HCT116 (cell line): Measurements from ENCODE around the gene ZNF160. TPM values are rescaled to one million over a fixed set of nuclear protein-coding genes. Genes with fewer than 3 reads are reported as not detected.

Source experiments
- ATAC-seq: fragments of 200-7000 bp; cut with Tn5 transposase; 2 replicates; pipeline ENCODE4 v1.9.1; 2020; ENCODE audit warnings: mild to moderate bottlenecking, moderate library complexity
- BruUV-seq: library from RNA; stranded (reverse); fragments of 400-500 nt; replicated peaks from 2 replicates; lab custom pipeline; 2021; lab: Mats Ljungman, UMichigan
- CTCF ChIA-PET: fragments of 300-600 bp; sonication (Branson Sonifier 250); formaldehyde crosslinking; loops from one replicate; lab custom pipeline; 2021; ENCODE audit warnings: antibody characterized with exemption; lab: Charles Lee
- POLR2A ChIA-PET: fragments of 300-600, 350-600 bp; sonication (Branson Sonifier 250); formaldehyde crosslinking; loops from one replicate; lab custom pipeline; 2021; ENCODE audit warnings: antibody characterized with exemption; lab: Charles Lee
- RAD21 ChIA-PET, 2 experiments: fragments of 300-600 bp; sonication (Branson Sonifier 250); formaldehyde crosslinking; loops; one replicate each; lab custom pipeline; 2023; ENCODE audit warnings: low total read pairs in 2 of 2; ENCODE audit not compliant: uncharacterized antibody in 2 of 2, unreplicated experiment in 2 of 2, low non-redundant PET in 1 of 2; lab: Charles Lee
- DNase-seq: peaks from one replicate; pipeline ENCODE4 v3.0.0-alpha.2; 2010; ENCODE audit warnings: low read depth, low spot score
- H2AFZ ChIP-seq: fragments of 200-600 bp; shearing (Covaris generic), sonication (generic); 2 replicates; pipeline ENCODE4 v1.6.1; 2017; ENCODE audit warnings: low read depth, mixed run types, mixed read lengths, antibody characterized with exemption, low read length; ENCODE audit not compliant: poor library complexity, severe bottlenecking
- H3K27ac ChIP-seq: 2 replicates; pipeline ENCODE4 v1.5.1; 2012; ENCODE audit warnings: low read depth, low read length
- H3K27me3 ChIP-seq: fragments of 200-600 bp; sonication (generic); 2 replicates; pipeline ENCODE4 v1.6.1; 2016; ENCODE audit warnings: mixed run types, low read length, mixed read lengths; ENCODE audit not compliant: insufficient read depth
- H3K36me3 ChIP-seq, 2 experiments: fragments of 200-500 bp in 1 of 2; fragments of 200-600 bp in 1 of 2; sonication (Bioruptor generic) in 1 of 2; sonication (generic) in 1 of 2; 2 replicates each; pipeline versions ENCODE4 v1.5.1 to v1.6.1; 2014 to 2016; ENCODE audit warnings: low read length in 2 of 2, inconsistent platforms in 1 of 2, mixed read lengths in 1 of 2, mixed run types in 1 of 2; ENCODE audit not compliant: insufficient read depth in 2 of 2, control insufficient read depth in 1 of 2
- H3K4me1 ChIP-seq, 2 experiments: fragments of 200-600 bp in 1 of 2; sonication (generic) in 1 of 2; 2 replicates each; pipeline versions ENCODE4 v1.5.1 to v1.6.1; 2012 to 2017; ENCODE audit warnings: low read length in 2 of 2, inconsistent platforms in 1 of 2, mild to moderate bottlenecking in 1 of 2, mixed read lengths in 1 of 2, mixed run types in 1 of 2, moderate library complexity in 1 of 2; ENCODE audit not compliant: insufficient read depth in 2 of 2, control insufficient read depth in 1 of 2
- H3K4me2 ChIP-seq: fragments of 200-600 bp; sonication (generic); 2 replicates; pipeline ENCODE4 v1.6.1; 2017; ENCODE audit warnings: mixed run types, low read length, mixed read lengths
- H3K4me3 ChIP-seq, 2 experiments: fragments of 200-600 bp in 1 of 2; sonication (generic) in 1 of 2; replicated peaks in 1 of 2; 2 replicates each; pipeline ENCODE4 v1.5.1; 2011 to 2016; ENCODE audit warnings: low read length in 2 of 2, control low read depth in 1 of 2, low read depth in 1 of 2, mild to moderate bottlenecking in 1 of 2, mixed read lengths in 1 of 2, mixed run types in 1 of 2
- H3K79me2 ChIP-seq: fragments of 200-600 bp; sonication (generic); 2 replicates; pipeline ENCODE4 v1.6.1; 2017; ENCODE audit warnings: mild to moderate bottlenecking, mixed run types, low read length, moderate library complexity, mixed read lengths; ENCODE audit not compliant: insufficient read depth
- H3K9ac ChIP-seq: fragments of 200-600 bp; sonication (generic); 2 replicates; pipeline ENCODE4 v1.6.1; 2016; ENCODE audit warnings: low read length, mixed read lengths
- H3K9me2 ChIP-seq: fragments of 200-600 bp; sonication (generic), shearing (Covaris generic); 2 replicates; pipeline ENCODE4 v1.6.1; 2017; ENCODE audit warnings: mixed run types, mild to moderate bottlenecking, moderate library complexity; ENCODE audit not compliant: insufficient read depth
- H3K9me3 ChIP-seq, 2 experiments: fragments of 200-500 bp in 1 of 2; fragments of 200-600 bp in 1 of 2; sonication (Bioruptor generic) in 1 of 2; sonication (generic) in 1 of 2; 2 replicates each; pipeline ENCODE4 v1.6.1; 2014 to 2017; ENCODE audit warnings: low read length in 2 of 2, mixed read lengths in 2 of 2, inconsistent platforms in 1 of 2, low read depth in 1 of 2, mild to moderate bottlenecking in 1 of 2, mixed run types in 1 of 2, moderate library complexity in 1 of 2; ENCODE audit not compliant: control insufficient read depth in 1 of 2, insufficient read depth in 1 of 2
- H4K20me1 ChIP-seq: fragments of 200-600 bp; sonication (generic), shearing (Covaris generic); 2 replicates; pipeline ENCODE4 v1.6.1; 2017; ENCODE audit warnings: mixed run types, mild to moderate bottlenecking, moderate library complexity; ENCODE audit not compliant: insufficient read depth
- CTCF ChIP-seq, 3 experiments: fragments of 200-600 bp in 1 of 3; sonication (generic) in 1 of 3; IDR thresholded peaks in 2 of 3; conservative IDR thresholded peaks in 1 of 3; 2 replicates each; pipeline ENCODE4 v1.5.1; 2012 to 2017; ENCODE audit warnings: low read depth in 2 of 3, low read length in 2 of 3, antibody characterized with exemption in 1 of 3, borderline replicate concordance in 1 of 3, control low read depth in 1 of 3, mild to moderate bottlenecking in 1 of 3, mixed read lengths in 1 of 3, mixed run types in 1 of 3, moderate library complexity in 1 of 3; ENCODE audit not compliant: insufficient read depth in 1 of 3
- EZH2 ChIP-seq: fragments of 200-600 bp; sonication (generic); IDR thresholded peaks from 2 replicates; pipeline ENCODE4 v1.6.1; 2017; ENCODE audit warnings: antibody characterized with exemption, mixed run types
- FOSL1 ChIP-seq: IDR thresholded peaks from 2 replicates; pipeline ENCODE4 v1.6.1; 2012; ENCODE audit warnings: low read depth
- MAX ChIP-seq: IDR thresholded peaks from 2 replicates; pipeline ENCODE4 v1.6.1; 2012
- POLR2A ChIP-seq: IDR thresholded peaks from 2 replicates; pipeline ENCODE4 v1.7.0; 2011; ENCODE audit warnings: borderline replicate concordance; ENCODE audit not compliant: insufficient read depth, insufficient read length; ENCODE audit errors: extremely low read depth
- POLR2AphosphoS5 ChIP-seq: IDR thresholded peaks from 2 replicates; pipeline ENCODE4 v1.6.1; 2011; ENCODE audit warnings: mild to moderate bottlenecking, low read depth, low read length, moderate library complexity
- RAD21 ChIP-seq: IDR thresholded peaks from 2 replicates; pipeline ENCODE4 v1.6.1; 2012; ENCODE audit warnings: low read depth, mild to moderate bottlenecking
- ZBTB33 ChIP-seq: IDR thresholded peaks from 2 replicates; pipeline ENCODE4 v1.6.1; 2011; ENCODE audit warnings: mild to moderate bottlenecking, low read length, moderate library complexity; ENCODE audit not compliant: insufficient replicate concordance; ENCODE audit errors: extremely low read depth
- ZFX ChIP-seq: fragments of 450-650 bp; IDR thresholded peaks from 2 replicates; pipeline ENCODE4 v1.6.1; 2017
- ZNF274 ChIP-seq: fragments of 200-500 bp; sonication (Bioruptor generic); IDR thresholded peaks from 2 replicates; pipeline ENCODE4 v1.6.1; 2014; ENCODE audit warnings: mild to moderate bottlenecking, low read depth, low read length, inconsistent platforms
- intact Hi-C: fragments of 100-400 bp; cut with micrococcal nuclease; formaldehyde crosslinking; loops from 2 replicates; pipeline ENCODE4 v1.10.0; 2022
- total RNA-seq: library from RNA; stranded (reverse); gene quantifications from one replicate; pipeline ENCODE4 v1.2.1, GENCODE V29; 2021; ENCODE audit not compliant: unreplicated experiment

Gene ZNF160
- total RNA-seq, 1 experiment from 2014 or later = 14.9 TPM

GRCh38 chr19:53112286-53112685 lies 9.1 kb upstream of the ZNF160 start:
- CTCF ChIA-PET = no interaction called here
- no TSS peak for BruUV-seq

GRCh38 chr19:53109527-53109926 lies 6.3 kb upstream of the ZNF160 start:
- H3K36me3 ChIP-seq = no peaks in the 10 kb centered on the region
- no peaks in the 10 kb centered on the region for H3K4me1 ChIP-seq
- no peak overlapping the region for H2AFZ ChIP-seq
- H3K27me3 ChIP-seq = no peaks in the 10 kb centered on the region
- intact Hi-C loops = no loop called here
- ChIA-PET CTCF (no interaction called here), POLR2A (no interaction called here), RAD21 (no interaction called here)
- H3K9me3 ChIP-seq = peaks cover 5 to 7% of the 10 kb centered on the region in 2 experiments; a peak in 3 of 4 replicates
- H3K9ac ChIP-seq = no peak overlapping the region
- no peak overlapping the region for H3K27ac ChIP-seq
- H3K9me2 ChIP-seq = no peaks in the 10 kb centered on the region
- no peak overlapping the region for H3K4me2 ChIP-seq
- no peak overlapping the region for H3K4me3 ChIP-seq
- H4K20me1 ChIP-seq = no peaks in the 10 kb centered on the region
- ATAC-seq (no peak), DNase-seq (no peak)
- H3K79me2 ChIP-seq = no peaks in the 10 kb centered on the region
- no TSS peak for BruUV-seq
- TF ChIP-seq FOSL1 = no peak
- TF ChIP-seq POLR2AphosphoS5 = no peak
- TF ChIP-seq MAX = no peak
- TF ChIP-seq CTCF (IDR thresholded peaks at IDR 0.05 in 2 of 3, conservative IDR thresholded peaks at IDR 0.05 in 1 of 3; ENCODE audit: borderline replicate concordance in 1 of 3, insufficient read depth in 1 of 3, low read depth in 2 of 3, low read length in 2 of 3) = no peak
- TF ChIP-seq EZH2 = no peak
- TF ChIP-seq POLR2A = no peak
- TF ChIP-seq ZBTB33 = no peak
- TF ChIP-seq ZNF274 = no peak

More at GRCh38 chr19:53112286-53112685, 9.1 kb upstream of the ZNF160 start:
- no peaks in the 10 kb centered on the region for H3K4me1 ChIP-seq
- no peak for ATAC-seq
- no peaks in the 10 kb centered on the region for H3K36me3 ChIP-seq
- no peaks in the 10 kb centered on the region for H3K27me3 ChIP-seq
- DNase-seq = no peak
- H4K20me1 ChIP-seq = no peaks in the 10 kb centered on the region
- H2AFZ ChIP-seq = no peak overlapping the region
- intact Hi-C loops = no loop called here
- no peaks in the 10 kb centered on the region for H3K9me2 ChIP-seq
- ChIA-PET POLR2A (no interaction called here), RAD21 (no interaction called here)
- no peak overlapping the region for H3K9ac ChIP-seq
- no peak overlapping the region for H3K4me3 ChIP-seq
- no peaks in the 10 kb centered on the region for H3K79me2 ChIP-seq
- no peak overlapping the region for H3K27ac ChIP-seq
- H3K4me2 ChIP-seq = no peak overlapping the region
- peaks cover 5 to 10% of the 10 kb centered on the region in 2 experiments; a peak in 3 of 4 replicates for H3K9me3 ChIP-seq
- TF ChIP-seq ZFX = no peak
- TF ChIP-seq FOSL1 = no peak
- no peak for TF ChIP-seq CTCF (IDR thresholded peaks at IDR 0.05 in 2 of 3, conservative IDR thresholded peaks at IDR 0.05 in 1 of 3; ENCODE audit: borderline replicate concordance in 1 of 3, insufficient read depth in 1 of 3, low read depth in 2 of 3, low read length in 2 of 3)
- TF ChIP-seq RAD21 = no peak
